Gastrocnemius medialis (tissue), 4 donors: ENCODE measurements around the gene SYTL5. TPM values are rescaled to one million over a fixed set of nuclear protein-coding genes. Genes with fewer than 3 reads are reported as not detected.

Experiments used
- ATAC-seq, 2 donors: fragments of 150-250 bp; one replicate each; pipeline ENCODE4 v1.9.1; 2016
- DNase-seq, 2 donors: peaks; one replicate each; pipeline ENCODE4 v3.0.0-alpha.2; 2019
- H3K27ac ChIP-seq, 4 donors: fragments of 200-600 bp; sonication (generic); 1 replicate in 1 of 4; 2 replicates in 3 of 4; pipeline ENCODE4 v1.5.1; 2016 to 2018; ENCODE audit warnings: mild to moderate bottlenecking in 2 of 4, moderate library complexity in 1 of 4
- H3K27me3 ChIP-seq, 3 donors: fragments of 200-600 bp; sonication (generic) in 2 of 3; 1 replicate in 1 of 3; 2 replicates in 2 of 3; pipeline versions ENCODE4 v1.5.1 to v1.6.0; 2016 to 2019; ENCODE audit warnings: mild to moderate bottlenecking in 1 of 3, moderate library complexity in 1 of 3
- H3K36me3 ChIP-seq, 2 donors: fragments of 200-600 bp; sonication (generic) in 1 of 2; one replicate each; pipeline ENCODE4 v1.5.1; 2017 to 2018
- H3K4me1 ChIP-seq, 2 donors: fragments of 200-600 bp; sonication (generic) in 1 of 2; one replicate each; pipeline ENCODE4 v1.5.1; 2016 to 2017; ENCODE audit warnings: mild to moderate bottlenecking in 2 of 2
- H3K4me3 ChIP-seq, 4 donors: fragments of 200-600 bp; sonication (generic) in 3 of 4; 1 replicate in 1 of 4; 2 replicates in 3 of 4; pipeline ENCODE4 v1.5.1; 2016 to 2019; ENCODE audit warnings: mild to moderate bottlenecking in 2 of 4
- H3K9me3 ChIP-seq, 3 donors: fragments of 200-600 bp; sonication (generic) in 2 of 3; 1 replicate in 1 of 3; 2 replicates in 2 of 3; pipeline ENCODE4 v1.5.1; 2016 to 2019
- CTCF ChIP-seq, 5 experiments: fragments of 450-650 bp in 3 of 5; fragments of 200-600 bp in 2 of 5; sonication (generic) in 2 of 5; IDR thresholded peaks in 4 of 5; conservative IDR thresholded peaks in 1 of 5; 1 replicate in 4 of 5; 2 replicates in 1 of 5; pipeline ENCODE4 v1.5.1; 2016 to 2019; ENCODE audit warnings: antibody characterized with exemption in 5 of 5, mild to moderate bottlenecking in 3 of 5, moderate library complexity in 3 of 5
- POLR2A ChIP-seq, 2 donors: fragments of 450-650 bp; IDR thresholded peaks; one replicate each; pipeline ENCODE4 v1.6.1; 2017; ENCODE audit warnings: antibody characterized with exemption in 2 of 2, mild to moderate bottlenecking in 2 of 2, moderate library complexity in 2 of 2
- in situ Hi-C, 4 donors: fragments of 200-750 bp; cut with MboI; loops; one replicate each; pipeline versions ENCODE4 v1.15.0 to v1.8.0; 2017; ENCODE audit warnings: low sequenced_read_pairs in 4 of 4
- intact Hi-C: fragments of 100-400 bp; cut with DNase I; formaldehyde crosslinking; loops from one replicate; pipeline ENCODE4 v1.15.1; 2023; ENCODE audit warnings: low total_unique reads
- total RNA-seq, 4 donors: library from RNA; depleted of rRNA; stranded (reverse); fragments of >200 nt; gene quantifications; one replicate each; pipeline versions ENCODE4 v1.1.0 to v1.2.3, GENCODE V29; 2016

The SYTL5 gene
- total RNA-seq, 4 donors from 2014 or later = not detected

- Histone ChIP-seq H3K4me3 (no peak overlapping the region), H3K4me1 (no peaks in the 10 kb centered on the region), H3K27me3 (no peaks in the 10 kb centered on the region), H3K36me3 (no peaks in the 10 kb centered on the region), H3K9me3 (no peaks in the 10 kb centered on the region), H3K27ac (no peak overlapping the region)
- intact Hi-C loops = no loop called here
- DNase-seq (no peak), ATAC-seq (no peak)
- no peak for TF ChIP-seq POLR2A (IDR thresholded peaks at IDR 0.05)
- TF ChIP-seq CTCF (IDR thresholded peaks at IDR 0.05 in 4 of 5, conservative IDR thresholded peaks at IDR 0.05 in 1 of 5) = no peak
- in situ Hi-C loops = loop anchor here in 1 of 4 donors (25.0 kb wide), 1 partner anchor 245 kb away; no protein-coding TSS in a partner anchor
These were observed 150.5 kb downstream of the SYTL5 start for GRCh38 chrX:38156838-38157237.

- no peaks in the 10 kb centered on the region for H3K27me3 ChIP-seq
- no peaks in the 10 kb centered on the region for H3K36me3 ChIP-seq
- H3K9me3 ChIP-seq = no peaks in the 10 kb centered on the region
- in situ Hi-C loops (loop anchor here in 1 of 4 donors (25.0 kb wide), 1 partner anchor 251 kb away; no protein-coding TSS in a partner anchor), intact Hi-C loops (no loop called here)
- TF ChIP-seq CTCF (IDR thresholded peaks at IDR 0.05 in 4 of 5, conservative IDR thresholded peaks at IDR 0.05 in 1 of 5) (no peak), POLR2A (IDR thresholded peaks at IDR 0.05) (no peak)
- H3K4me3 ChIP-seq = no peak overlapping the region
- no peaks in the 10 kb centered on the region for H3K4me1 ChIP-seq
- no peak overlapping the region for H3K27ac ChIP-seq
- no peak for ATAC-seq
- DNase-seq = no peak
These were observed 156.8 kb downstream of the SYTL5 start for GRCh38 chrX:38163193-38163592.

GRCh38 chrX:38165023-38165422 is 158.7 kb downstream of the SYTL5 start:
- Histone ChIP-seq H3K4me3 (no peak overlapping the region), H3K27me3 (no peaks in the 10 kb centered on the region), H3K36me3 (no peaks in the 10 kb centered on the region), H3K27ac (no peak overlapping the region), H3K4me1 (no peaks in the 10 kb centered on the region), H3K9me3 (no peaks in the 10 kb centered on the region)
- no peak for DNase-seq
- TF ChIP-seq POLR2A (IDR thresholded peaks at IDR 0.05) = no peak
- TF ChIP-seq CTCF (IDR thresholded peaks at IDR 0.05 in 4 of 5, conservative IDR thresholded peaks at IDR 0.05 in 1 of 5) = no peak
- ATAC-seq = no peak
- in situ Hi-C loops = loop anchor here in 1 of 4 donors (25.0 kb wide), 1 partner anchor 253 kb away; no protein-coding TSS in a partner anchor
- intact Hi-C loops = no loop called here

- intact Hi-C loops (no loop called here), in situ Hi-C loops (loop anchor here in 1 of 4 donors (25.0 kb wide), 1 partner anchor 254 kb away; no protein-coding TSS in a partner anchor)
- Histone ChIP-seq H3K27me3 (no peaks in the 10 kb centered on the region), H3K4me3 (no peak overlapping the region), H3K36me3 (no peaks in the 10 kb centered on the region), H3K27ac (no peak overlapping the region), H3K9me3 (no peaks in the 10 kb centered on the region), H3K4me1 (no peaks in the 10 kb centered on the region)
- ATAC-seq (no peak), DNase-seq (no peak)
- no peak for TF ChIP-seq POLR2A (IDR thresholded peaks at IDR 0.05)
- TF ChIP-seq CTCF (IDR thresholded peaks at IDR 0.05 in 4 of 5, conservative IDR thresholded peaks at IDR 0.05 in 1 of 5) = peak in 4 of 5 experiments; percentile 15 to 54 (median 32)
These were observed 160.2 kb downstream of the SYTL5 start for GRCh38 chrX:38166478-38167083.
